GM12801 (cell line): ENCODE data around the gene DDR2.

Source experiments
- CTCF ChIP-seq: IDR thresholded peaks from one replicate; pipeline ENCODE4 v1.5.1; 2011; ENCODE audit warnings: control low read depth; ENCODE audit not compliant: insufficient read length; ENCODE audit errors: extremely low read depth

DDR2 gene

GRCh38 chr1:162682013-162682419 is 49.8 kb downstream of the DDR2 start:
- TF ChIP-seq CTCF = no peak

GRCh38 chr1:162687870-162688269 is 55.6 kb downstream of the DDR2 start:
- no peak for TF ChIP-seq CTCF

GRCh38 chr1:162688521-162688920 is 56.3 kb downstream of the DDR2 start:
- no peak for TF ChIP-seq CTCF

- no peak for TF ChIP-seq CTCF
These were observed 56.7 kb downstream of the DDR2 start for GRCh38 chr1:162688931-162689330.

GRCh38 chr1:162689745-162690671 is 57.7 kb downstream of the DDR2 start:
- no peak for TF ChIP-seq CTCF

- TF ChIP-seq CTCF = no peak
These were observed 58.6 kb downstream of the DDR2 start for GRCh38 chr1:162690672-162691434.

GRCh38 chr1:162691999-162692575 is 59.8 kb downstream of the DDR2 start:
- no peak for TF ChIP-seq CTCF
